Measurements from ENCODE around the gene KCNG2.
"Not testable (repeated sequence)": the region's sequence is repeated elsewhere in the genome, so short reads cannot be mapped to it uniquely, and the experiment has no call there.

The KCNG2 gene

DNA sequence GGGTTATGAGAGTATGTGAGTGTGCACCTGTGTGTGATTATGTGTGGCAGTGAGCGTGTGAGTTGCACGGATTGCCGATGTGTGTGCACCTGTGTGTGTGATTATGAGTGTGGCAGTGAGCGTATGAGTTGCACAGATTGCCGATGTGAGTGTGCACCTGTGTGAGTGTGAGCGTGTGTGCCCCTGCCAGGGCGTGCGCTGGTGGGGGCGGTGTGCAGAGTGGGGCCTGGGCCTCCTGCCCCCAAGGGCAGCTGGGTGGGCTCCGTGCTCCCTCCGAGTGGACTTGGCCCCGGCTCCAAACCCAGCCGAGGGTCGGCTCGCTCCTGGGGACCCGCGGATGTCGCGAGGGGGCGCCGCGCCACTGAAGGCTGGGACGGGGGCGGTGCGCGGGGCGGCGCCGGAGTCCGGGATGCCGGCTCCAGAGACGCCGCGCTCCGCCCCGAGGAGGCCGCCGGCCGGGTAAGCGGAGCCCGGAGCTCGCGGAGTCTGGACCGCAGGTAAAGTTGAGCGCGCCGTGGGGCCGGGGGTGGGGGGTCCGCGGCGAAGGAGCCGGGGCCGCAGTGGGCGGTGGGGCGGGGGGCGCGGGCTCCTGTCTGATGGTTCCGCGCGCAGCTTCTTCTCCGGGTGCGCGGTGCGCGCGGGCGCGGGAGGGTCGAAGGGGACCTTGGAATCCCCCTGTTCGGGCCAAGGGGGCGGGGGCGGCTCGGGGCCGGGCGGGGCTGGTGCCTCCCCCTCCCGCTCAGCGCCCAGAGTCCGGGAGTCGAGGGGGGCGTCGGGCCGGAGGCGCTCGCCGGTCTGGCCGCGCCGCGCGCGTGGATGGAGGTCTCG, at the start of gene KCNG2:
KCNG2 (plus strand) TSS at position 421 of the 828 bp plus-strand sequence. CDS start 65,730 bp downstream, outside the sequence.
- no peak for DNase-seq (ENCODE audit: low read depth in 2 of 3, low spot score in 1 of 3)

GRCh38 chr18:79748321-79749180, 49.2 kb upstream of the KCNG2 start:
- DNase-seq (ENCODE audit: low read depth in 2 of 3, low spot score in 1 of 3), result no peak

DNA sequence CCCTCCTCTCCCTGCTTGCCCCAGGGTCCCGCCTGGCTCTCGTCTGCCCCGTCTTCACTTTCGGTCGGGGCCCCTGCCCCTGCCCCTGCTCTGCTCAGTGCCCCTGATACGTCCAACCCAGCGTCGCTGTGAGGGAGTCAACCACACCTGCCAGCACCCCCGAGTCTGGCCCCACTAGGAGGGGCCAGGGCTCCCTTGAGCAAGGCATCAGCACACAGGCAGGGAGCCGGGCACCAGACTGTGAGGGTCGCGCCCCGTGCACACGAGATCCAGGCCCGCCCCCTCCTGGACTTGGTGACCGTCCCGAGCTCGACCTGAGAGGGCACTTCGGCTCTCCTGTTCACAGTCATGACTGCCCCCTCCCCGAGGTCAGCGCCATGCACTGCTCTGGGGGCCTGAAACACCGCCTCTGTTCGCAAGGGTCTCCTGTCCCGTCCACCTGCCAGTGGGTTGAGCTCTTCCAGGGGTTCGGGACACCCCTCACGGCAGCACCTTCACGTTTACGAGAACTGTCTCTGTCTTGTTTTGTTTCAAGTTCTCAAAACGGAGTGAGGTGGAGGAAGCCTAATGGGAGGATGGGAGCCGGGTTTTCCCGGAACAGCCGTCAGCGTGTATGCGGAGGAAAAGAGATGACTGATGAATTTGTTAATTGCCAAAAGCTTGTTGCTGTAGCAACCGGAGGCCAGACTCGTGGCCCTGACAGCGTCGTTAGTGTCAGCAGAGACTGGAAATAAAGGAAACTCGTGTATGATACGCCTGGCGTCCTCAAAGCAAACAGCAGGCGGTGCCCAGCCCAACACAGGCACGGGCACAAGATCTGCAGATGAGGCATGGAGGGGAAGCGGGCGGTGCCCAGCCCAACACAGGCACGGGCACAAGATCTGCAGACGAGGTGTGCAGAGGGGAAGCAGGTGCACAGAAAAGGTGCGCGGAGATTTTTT, 48.2 kb upstream of the KCNG2 start:
- no peak for DNase-seq (ENCODE audit: low read depth in 2 of 3, low spot score in 1 of 3)

GRCh38 chr18:79750980-79751571, 46.7 kb upstream of the KCNG2 start:
- DNase-seq (ENCODE audit: low read depth in 2 of 3, low spot score in 1 of 3), result no peak

- not testable (repeated sequence) for DNase-seq (ENCODE audit: low read depth in 2 of 3, low spot score in 1 of 3)
Measured at GRCh38 chr18:79751918-79752578, 45.7 kb upstream of the KCNG2 start.

GRCh38 chr18:79752946-79753345, 44.8 kb upstream of the KCNG2 start:
- not testable (repeated sequence) for DNase-seq (ENCODE audit: low read depth in 2 of 3, low spot score in 1 of 3)

- DNase-seq (ENCODE audit: low read depth in 2 of 3, low spot score in 1 of 3), result no peak
Measured at GRCh38 chr18:79753391-79753851, 44.3 kb upstream of the KCNG2 start.

DNA sequence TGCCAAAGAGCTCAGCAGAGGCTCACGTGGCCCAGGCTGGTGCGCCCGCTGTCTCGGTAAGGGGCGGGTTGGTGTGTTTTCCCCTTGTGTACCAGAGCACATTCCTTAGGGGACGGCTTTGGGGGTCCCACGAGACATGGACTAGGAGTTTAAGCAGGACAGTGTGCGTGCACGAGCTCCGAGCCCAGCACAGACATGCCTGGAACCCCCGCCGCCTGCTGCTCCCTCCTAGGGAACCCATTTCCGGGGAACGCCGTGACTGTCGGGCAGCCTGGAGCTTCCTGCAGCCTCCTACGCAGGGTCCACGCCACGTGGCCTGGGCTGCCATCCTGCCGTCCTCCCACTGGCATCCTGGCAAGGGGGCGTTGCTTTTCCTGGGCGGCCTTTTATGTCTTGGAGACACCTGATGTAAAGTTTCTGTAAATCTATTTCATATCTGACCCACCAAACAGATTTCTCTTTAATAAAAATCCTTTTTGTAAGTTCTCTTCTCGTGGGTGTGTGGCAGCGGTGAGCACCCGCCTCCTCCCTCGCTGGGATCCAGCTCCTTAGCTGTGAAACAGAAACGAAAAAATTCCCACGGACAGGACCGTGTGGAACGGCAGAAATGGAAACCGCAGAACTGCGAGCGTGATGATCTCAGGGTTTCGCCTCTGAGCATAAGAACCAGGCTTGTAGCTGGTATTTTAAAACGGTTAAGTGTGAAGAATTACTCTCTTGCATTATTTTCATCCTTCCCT, 43.5 kb upstream of the KCNG2 start:
- no peak for DNase-seq (ENCODE audit: low read depth in 2 of 3, low spot score in 1 of 3)

DNA sequence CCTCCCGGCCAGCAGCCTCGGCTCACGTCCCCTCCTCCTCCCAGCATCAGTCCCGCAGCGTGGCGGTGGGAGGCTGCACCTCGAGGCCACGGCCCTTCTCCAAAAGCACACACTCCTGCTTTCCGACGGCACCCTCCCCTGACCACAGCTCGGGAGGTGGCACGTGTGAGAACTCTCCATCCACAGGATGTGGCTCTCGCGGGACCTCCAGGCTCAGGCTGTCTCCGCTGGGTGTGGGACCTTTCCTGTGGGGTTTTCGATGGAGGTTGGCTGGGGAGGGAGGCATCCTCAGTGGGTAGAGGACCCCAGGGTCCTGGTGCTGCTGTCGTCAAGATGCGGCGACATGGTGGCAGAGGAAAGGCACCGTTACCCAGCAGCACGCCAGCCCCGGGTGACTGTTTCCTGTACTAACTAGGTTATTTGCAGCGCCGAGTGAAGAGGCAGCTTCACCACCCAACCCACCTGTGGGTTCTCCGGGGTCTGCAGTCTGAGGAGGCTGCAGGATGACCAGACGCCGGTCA, 42.8 kb upstream of the KCNG2 start:
- DNase-seq (ENCODE audit: low read depth in 2 of 3, low spot score in 1 of 3), result no peak

- DNase-seq (ENCODE audit: low read depth in 2 of 3, low spot score in 1 of 3), result no peak
Measured at GRCh38 chr18:79755496-79756142, 42.1 kb upstream of the KCNG2 start.

GRCh38 chr18:79756143-79756500, 41.6 kb upstream of the KCNG2 start:
- DNase-seq (ENCODE audit: low read depth in 2 of 3, low spot score in 1 of 3), result no peak

- no peak for DNase-seq (ENCODE audit: low read depth in 2 of 3, low spot score in 1 of 3)
Measured at GRCh38 chr18:79756826-79757225, 40.9 kb upstream of the KCNG2 start.

- DNase-seq (ENCODE audit: low read depth in 2 of 3, low spot score in 1 of 3), result no peak
Measured at GRCh38 chr18:79760348-79760747, 37.4 kb upstream of the KCNG2 start.

- no peak for DNase-seq (ENCODE audit: low read depth in 2 of 3, low spot score in 1 of 3)
Measured at GRCh38 chr18:79760881-79761280, 36.9 kb upstream of the KCNG2 start.

- no peak for DNase-seq (ENCODE audit: low read depth in 2 of 3, low spot score in 1 of 3)
Measured at GRCh38 chr18:79763407-79763806, 34.3 kb upstream of the KCNG2 start.

DNA sequence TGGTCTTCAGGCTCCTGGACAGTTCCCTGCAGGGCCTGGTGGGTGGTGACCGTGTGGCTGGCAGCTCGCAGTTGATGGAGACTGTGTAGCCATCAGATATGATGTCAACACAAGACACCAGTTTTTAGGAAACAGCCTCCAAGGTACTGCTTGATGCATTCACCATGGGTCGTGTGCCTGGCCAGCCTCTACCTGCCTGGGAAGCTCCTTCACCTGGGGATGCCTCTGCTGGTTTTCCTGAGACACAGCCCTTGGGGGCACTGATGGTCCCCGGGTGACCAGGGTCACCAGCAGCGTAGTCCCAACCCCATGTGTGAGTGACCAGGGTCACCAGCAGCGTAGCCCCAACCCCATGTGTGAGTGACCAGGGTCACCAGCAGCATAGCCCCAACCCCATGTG, 33.6 kb upstream of the KCNG2 start:
- no peak for DNase-seq (ENCODE audit: low read depth in 2 of 3, low spot score in 1 of 3)

DNA sequence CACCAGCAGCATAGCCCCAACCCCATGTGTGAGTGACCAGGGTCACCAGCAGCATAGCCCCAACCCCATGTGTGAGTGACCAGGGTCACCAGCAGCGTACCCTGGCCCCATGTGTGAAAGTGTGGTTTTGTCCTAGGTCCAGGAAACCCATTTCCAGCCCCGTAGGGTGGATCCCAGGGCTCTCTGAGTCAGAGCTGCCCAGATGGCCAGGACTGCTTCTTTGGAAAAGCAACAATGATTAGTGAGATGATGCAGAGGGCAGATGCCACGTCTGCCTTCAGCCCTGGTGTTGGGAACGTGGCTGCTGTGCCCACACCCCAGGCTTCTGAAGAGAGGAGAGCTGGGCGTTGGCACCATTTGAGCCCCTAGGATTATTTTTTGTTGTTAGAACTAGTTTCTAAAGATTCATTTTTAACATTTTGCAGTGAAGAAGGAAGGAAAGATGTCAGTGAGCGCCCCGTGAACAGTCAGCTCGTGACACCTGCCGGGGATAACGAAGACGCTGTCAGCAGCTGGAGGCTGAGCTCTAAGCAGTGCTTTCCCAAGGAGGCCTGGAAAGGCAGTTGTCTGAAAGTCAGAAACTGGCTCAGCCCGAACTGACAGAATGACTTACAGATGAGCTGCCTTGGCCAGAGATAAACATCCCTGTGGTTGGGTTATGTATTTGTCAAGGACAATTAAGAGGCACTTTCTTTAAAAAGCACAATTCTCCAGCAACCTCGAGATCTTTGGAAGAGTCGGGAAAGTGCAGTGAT, 32.1 kb upstream of the KCNG2 start:
- DNase-seq (ENCODE audit: low read depth in 2 of 3, low spot score in 1 of 3), result no peak

- DNase-seq (ENCODE audit: low read depth in 2 of 3, low spot score in 1 of 3), result no peak
Measured at GRCh38 chr18:79766308-79766707, 31.4 kb upstream of the KCNG2 start.
